ENCODE data around the gene TRIOBP.

GRCh38 chr22:37658133-37659065, 38.4 kb upstream of the TRIOBP start, which contains the start of gene PDXP:
- TF ChIP-seq CTCF (conservative IDR thresholded peaks at IDR 0.05) (no peak), EZH2 (IDR thresholded peaks at IDR 0.05; ENCODE audit: low read depth) (no peak)

Measured in PC-9 (cell line).